GM21515 (cell line): ENCODE measurements around the gene SLC35B4.

Experiments
- ATAC-seq: cut with Tn5 transposase; IDR thresholded peaks from one replicate; pipeline ENCODE4 v1.9.1; 2021; ENCODE audit not compliant: unreplicated experiment

Gene SLC35B4, protein sequence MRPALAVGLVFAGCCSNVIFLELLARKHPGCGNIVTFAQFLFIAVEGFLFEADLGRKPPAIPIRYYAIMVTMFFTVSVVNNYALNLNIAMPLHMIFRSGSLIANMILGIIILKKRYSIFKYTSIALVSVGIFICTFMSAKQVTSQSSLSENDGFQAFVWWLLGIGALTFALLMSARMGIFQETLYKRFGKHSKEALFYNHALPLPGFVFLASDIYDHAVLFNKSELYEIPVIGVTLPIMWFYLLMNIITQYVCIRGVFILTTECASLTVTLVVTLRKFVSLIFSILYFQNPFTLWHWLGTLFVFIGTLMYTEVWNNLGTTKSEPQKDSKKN

DNA sequence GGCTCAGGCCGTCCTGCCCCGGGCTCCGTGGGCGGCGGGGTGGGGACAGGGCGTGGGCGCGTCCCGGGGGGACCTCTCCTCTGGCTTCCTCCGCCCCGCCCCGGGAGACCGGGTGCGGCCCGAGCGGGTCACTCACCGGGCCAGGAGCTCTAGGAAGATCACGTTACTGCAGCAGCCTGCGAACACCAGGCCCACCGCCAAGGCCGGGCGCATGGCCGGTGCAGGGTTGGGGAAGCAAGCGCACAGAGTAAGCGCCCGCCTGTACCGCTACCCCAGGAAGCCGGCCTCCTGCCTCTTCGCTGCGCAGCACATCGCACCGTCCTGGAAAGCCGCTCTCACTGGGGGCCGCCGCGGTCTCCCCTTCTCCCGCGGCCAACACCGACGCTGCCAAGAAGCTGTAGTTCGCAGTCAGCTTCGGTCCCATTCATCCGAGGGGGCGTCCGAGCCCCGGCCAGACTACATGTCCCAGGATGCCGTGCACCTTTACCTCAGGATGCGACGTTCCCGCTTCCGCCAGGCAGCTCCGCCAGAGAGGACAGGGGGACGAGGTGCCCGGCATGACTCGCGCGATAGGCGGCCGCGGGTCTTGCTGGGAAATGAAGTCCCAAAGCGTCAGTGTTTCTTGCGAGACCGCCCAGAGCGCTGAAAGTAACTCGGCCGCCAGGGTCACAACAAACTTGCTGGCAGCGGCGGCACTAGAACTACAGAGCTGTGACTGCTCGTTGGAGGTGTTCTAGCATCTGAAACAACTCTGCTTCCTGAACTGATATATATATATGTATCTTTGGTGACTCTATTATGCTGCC, at the start of gene SLC35B4:
TSS of gene SLC35B4 (minus strand) at position 392 of the 806 bp plus-strand sequence. CDS start at position 213, 179 bp downstream.
- peak; percentile 99 for ATAC-seq

DNA sequence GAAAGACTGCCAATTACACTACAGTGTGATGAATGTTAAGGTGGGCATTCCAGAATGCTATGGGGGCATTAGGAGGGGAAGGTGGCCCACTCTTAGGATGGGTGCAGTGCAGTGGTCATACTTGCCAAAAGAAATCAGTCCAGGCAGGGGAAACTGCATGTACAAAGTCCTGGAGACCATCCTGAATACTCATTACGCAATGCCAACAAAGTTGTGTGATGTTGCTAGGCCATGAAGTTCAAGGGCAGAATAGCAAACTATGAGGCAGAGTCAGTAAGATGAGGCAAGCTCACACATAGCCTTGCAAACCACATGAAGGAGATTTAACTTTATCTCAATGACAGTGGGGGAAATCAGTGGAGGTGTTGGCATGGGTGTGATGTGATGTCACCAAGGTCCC, 49.8 kb upstream of the SLC35B4 start:
- ATAC-seq = no peak

DNA sequence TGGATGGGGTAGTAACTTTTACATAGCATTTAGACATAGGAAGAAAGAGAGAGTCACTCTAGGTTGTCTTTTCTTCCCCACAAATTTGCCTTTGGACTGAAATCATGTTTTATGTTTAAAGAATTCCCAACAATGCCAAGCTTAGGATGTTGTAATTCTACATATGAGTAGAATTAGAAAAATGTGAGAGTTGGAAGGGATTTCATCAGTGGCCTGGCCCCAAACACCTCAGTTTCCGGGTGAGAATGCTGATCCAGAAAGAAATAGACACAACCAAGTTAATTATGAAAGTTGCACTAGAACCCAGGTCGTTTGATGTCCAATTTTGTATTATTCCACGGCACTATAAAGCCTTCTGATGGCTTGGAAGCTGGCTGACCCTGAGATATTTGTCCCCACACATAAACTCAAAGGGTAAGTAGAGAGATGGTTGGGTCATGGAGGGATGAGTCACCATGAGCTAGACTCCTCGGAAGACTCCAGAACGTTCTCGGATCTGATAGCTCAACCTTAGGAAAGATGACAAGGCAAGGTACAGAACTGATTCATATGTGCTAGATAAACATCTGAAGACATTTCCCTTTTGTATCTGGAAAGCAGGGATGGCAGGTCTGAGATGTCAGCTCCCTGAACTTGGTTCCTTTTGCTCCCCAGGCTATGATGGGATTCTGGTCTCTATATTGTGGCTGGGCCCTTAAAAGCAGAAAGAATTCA, 48.8 kb upstream of the SLC35B4 start:
- ATAC-seq = no peak

DNA sequence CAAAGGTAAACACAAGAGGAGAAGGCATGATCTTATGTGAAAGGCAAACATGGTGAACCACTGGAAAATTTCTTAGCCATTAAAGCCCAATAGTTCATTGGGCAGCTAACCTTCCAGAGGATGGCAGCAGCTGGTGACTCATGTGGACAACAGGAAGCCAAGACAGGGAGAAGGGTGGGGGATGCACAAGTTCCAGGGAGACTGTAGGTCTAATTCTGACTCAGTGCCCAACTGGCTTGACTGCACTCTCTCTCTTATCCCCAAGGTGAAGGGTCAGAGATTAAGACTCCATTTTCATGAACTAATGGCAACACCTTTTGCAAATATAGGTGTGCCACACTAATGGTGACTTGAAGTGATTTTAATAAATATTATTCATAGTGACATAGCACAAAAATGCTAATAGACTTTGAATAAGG, 47.9 kb upstream of the SLC35B4 start:
- ATAC-seq = no peak

DNA sequence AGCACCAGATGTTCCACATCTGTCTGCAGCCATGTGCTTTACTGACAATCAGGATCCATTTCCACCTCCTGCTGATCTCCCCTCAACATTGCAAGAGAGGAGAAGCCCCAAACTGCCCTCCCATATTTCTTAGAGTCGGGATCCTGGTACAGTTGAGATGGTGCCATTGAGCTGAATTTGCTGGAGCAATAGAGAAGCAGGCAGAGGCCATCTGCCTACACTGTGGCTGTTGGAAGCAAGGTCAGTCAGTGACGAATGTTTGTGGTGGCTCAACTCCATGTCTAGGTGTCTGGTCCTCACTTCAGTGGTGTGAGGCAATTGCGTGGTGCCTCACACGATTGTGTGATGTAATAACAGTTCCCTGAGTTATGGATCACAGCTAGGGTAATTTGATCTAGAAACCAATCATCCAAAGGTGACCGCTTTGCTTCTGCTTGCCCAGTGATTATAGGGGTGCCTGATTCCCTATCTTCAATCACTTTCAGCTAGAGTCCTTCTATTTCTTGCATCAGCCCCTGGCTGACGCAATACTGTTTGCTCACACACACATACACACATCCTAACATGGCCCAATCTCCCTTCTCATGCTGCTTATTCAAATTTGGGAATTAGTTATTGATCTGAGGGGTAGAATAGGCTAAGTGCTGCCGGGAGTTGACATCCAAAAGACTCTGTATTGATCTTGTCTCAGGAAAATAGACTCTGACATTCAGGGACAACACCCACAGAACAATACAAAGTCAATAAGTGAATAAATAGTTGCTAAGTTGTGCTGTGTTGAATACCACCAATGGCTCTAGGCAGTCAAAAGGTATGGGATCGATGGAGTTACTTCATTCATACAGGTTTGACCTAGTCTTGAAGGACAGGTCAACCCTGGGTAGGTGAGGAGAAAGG, 46.1 kb upstream of the SLC35B4 start:
- ATAC-seq = no peak

DNA sequence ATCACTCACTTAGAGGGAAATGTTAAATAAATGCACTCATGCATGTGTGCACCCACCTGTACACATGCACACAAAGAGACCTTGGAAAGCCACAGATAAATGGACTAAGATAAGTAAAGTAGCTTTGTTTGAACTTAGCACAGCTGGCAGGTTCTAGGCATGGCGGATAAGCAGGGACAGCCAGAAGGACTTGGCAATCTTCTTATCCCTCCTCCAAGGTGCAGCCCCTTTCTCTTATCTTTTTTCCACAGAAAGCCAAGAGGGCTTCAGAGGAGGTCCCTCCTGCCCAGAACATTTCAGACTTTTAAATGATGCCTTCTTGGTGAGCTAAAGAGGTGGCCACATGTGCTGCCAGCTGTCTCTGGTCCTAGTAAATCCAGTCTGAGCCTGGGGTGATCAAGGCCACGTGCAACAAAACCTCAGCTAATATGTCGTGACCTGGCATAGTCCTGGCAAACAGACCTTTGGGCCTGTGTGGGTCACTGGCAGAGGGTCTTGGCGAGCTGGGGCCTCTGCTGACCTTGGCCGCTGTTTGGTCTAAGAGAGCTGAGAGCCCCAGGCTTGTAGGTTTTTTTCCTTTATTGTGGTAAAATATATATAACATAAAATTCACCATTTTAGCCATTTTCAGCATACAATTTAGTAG, 43.2 kb upstream of the SLC35B4 start:
- no peak for ATAC-seq

DNA sequence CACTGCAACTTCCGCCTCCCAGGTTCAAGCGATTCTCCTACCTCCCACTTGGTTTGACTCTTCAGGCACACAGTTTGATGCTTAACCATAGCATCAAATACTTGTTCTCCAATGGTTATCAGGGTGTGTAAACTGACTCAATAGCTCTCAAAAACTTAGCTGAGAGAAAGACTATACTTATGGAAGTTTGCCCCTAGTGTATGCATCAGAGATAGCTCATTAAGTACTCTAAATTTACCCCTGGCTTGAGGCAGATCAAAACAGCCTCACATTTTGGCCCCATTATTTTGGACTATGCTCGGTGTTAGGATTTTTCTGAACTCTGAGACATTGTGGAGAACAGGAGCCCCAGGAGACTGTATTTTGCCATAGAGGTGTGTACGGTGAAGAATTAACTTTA, 40.8 kb upstream of the SLC35B4 start:
- no peak for ATAC-seq

DNA sequence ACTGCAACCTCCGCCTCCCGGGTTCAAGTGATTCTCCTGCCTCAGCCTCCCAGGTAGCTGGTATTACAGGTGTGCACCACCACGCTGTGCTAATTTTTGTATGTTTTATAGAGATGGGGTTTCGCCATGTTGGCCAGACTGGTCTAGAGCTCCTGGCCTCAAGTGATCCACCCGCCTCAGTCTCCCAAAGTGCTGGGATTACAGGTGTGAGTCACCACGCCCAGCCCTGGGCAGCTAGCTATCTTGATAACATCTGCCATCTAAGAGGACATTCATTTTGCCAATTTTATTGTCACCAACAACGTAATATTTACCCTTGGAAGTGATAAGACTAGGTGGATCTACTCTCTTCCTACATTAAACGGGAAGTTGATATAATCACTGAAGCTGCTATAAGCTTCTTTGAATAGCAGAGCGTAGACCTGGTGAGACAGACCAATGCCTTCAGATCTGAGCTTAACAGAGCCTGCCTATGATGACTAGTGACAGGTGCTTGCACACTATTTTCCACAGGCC, 39.7 kb upstream of the SLC35B4 start:
- ATAC-seq = no peak

DNA sequence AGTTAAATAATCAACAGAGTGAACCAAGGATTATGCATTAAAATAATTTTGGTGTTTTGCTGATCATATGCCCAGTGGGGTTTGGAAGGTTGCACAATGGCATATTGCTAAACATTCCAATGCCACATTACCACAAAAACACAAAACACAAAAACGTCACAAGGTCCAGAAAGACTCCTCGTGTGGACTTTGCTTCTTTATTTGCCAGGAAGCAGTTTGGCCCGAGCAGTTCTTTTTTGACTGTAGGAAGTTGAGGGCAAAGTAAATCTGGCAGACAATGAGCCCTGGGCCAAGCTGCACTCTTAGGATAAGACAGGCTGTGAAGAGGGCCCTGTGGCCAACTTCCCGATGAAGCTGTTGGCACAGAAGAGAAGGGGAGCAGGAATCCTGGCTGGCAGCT, 39.2 kb upstream of the SLC35B4 start:
- no peak for ATAC-seq

DNA sequence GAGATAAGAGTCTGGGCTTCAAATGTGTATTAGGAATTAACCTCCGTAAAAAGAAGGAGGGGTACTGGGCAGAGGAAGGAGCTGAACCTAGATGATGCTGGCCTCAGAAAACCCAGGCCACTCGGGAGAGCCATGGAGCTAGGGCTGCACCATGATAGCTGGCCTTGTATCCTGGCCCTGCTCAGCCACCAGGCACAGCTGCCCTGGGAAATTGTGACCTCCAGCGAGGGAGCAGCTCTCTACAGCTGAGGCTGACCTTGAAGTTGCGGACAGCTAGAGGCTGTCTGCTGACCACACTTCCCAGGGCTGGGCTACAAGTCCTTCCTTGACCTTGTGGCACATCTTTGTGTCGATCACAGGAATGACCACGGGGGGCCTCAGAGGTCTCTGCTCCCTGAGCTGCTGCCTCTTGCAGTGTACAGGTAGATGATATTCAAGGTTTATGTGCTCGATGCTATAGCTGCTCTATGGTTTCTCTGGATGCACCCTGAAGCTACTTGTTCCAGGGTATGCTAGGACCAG, 38.3 kb upstream of the SLC35B4 start:
- no peak for ATAC-seq

DNA sequence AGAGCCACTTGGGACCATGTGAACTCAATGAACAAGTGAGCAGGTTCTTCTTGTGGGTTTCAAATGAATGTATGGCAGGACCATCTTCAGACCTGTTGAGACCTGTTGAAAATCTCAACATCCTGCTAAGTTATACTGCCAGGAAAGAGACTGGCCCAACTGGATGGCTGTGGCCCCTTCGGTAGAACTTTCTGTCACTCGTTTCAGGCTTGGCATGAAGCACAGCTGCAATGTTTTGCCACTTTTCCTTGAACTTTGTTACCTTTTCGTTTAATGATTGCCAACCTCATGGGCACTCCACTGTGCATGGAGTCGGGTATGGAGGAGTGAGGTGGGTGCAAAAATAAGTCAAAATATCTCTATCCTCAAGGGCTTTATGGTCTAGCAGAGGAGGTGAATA, 36.7 kb upstream of the SLC35B4 start:
- ATAC-seq = no peak

DNA sequence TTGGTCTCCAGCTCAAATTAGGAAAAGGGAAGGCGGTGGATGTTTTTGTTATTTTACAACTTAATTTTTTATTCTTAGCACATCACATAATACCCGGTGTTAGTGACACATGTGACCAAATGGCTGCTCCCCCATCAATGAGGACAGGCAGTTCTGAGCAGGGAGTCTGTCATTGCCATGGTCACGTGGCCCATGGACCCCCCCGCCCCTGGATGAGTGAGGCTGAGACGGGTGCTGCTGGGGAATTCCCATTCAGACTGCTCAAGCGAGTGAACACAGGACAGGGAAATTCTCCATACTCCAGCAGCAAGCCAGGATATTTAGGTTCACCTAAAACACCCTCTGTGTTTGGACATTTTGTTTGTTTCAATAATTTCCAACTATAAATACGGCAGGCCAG, 34.7 kb upstream of the SLC35B4 start:
- ATAC-seq = no peak

DNA sequence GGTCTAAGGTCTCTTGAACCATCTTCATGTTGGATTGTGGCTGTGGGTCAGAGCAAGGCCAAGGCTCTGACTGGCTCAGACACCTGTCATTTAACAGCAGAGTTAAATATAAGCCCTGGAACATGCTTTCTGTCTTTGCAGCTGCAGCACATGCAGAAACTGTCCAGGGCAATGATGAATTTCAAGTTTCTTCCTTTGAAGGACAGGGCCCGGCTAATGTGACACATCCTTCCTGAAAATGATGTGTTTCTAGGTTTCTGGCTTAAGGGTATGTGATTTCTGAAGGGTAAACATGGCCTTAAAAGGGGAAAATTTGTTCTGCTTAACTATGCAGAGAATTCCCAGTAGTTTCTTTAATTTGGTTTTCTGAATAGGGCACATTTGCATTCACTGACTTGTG, 34.0 kb upstream of the SLC35B4 start:
- ATAC-seq = no peak

DNA sequence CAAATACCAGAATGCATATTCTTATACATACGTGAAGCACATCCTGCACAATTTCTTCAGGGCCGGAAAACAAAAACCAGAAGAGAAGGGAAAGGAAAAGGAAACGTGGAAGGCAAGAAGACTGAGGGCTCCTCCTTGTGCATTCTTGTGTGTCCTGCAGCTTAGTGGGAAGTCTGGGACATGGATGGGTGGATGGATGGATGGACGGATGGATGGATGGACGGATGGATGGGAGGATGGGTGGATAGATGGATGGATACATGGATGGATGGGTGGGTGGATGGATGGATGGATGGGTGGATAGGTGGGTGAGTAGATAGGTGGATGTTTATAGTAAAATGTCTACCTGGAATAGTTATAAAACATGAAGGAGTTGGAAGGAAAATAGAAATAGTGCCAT, 30.8 kb upstream of the SLC35B4 start:
- ATAC-seq = no peak

DNA sequence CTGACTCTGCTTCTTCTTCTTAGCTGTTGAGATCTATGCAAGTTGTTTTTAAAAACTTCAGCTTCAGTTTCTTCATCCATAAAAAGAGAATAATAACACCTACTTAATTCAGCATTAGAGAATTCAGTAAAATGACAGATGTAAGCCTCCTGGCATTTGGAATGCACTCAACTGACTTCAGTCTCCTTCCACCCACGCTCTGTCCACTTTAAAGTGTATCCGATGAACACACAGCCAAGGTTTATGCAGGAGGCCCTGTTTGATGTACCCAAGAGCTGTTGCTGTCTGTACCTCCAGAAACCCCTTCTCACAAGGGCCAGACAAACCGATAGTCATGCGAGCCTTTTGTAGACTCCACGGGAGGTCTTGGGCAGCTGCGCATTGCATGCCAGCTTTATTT, 27.1 kb upstream of the SLC35B4 start:
- ATAC-seq = no peak

DNA sequence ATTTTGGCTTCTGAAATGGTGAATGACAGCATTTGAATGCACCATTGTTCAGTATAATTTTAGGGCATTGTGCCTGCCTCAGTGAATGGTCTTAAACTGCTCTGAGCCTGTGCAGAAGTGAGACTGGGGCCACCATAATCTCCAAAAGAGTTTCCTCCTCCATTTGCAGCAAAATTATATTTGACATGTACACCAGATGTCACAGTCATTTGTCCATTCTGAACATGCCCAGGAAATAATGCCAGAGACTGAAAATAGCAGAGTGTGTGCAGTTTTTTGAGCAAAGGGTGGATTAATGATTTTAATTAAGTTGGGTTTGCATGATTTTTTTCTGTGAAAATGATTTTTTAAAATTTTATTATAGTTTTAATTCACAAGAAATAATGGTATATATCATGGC, 26.4 kb upstream of the SLC35B4 start:
- no peak for ATAC-seq

DNA sequence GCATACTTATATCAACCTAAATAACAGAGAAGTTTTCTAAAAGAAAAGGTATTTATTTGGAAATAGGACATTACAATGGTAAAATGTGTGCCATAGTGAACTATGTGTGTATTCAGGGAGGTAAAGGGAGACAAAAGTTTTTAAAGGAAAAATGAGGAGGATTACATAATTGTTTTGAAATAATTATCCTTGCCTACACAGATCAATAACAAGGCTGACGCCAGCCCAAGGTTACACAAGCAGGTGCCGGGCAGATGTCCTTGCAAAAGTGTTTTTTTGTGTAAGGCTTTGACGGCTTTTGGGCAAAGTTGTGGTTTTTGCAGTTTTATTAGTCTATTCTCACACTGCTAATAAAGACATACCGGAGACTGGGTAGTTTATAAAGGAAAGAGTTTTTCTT, 22.7 kb upstream of the SLC35B4 start:
- ATAC-seq = no peak

DNA sequence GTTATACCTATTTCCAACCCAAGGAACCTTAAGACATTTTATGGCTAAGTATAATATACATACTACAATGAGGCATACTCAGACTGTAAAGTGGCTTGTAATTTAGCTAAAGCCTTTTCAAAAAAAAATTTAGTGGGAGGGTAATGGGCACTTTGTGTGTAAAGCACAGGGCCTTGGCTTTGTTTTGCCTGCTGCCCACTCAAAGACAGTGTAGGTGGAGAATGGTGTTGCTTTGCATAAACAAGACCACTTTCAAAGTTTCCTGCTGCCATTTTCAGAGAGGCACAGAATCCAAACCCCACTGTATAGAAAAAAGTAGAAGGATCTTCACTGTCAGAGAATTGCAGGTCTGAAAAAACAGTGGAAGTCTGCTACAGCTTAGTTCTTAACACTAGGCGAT, 21.2 kb upstream of the SLC35B4 start:
- no peak for ATAC-seq

DNA sequence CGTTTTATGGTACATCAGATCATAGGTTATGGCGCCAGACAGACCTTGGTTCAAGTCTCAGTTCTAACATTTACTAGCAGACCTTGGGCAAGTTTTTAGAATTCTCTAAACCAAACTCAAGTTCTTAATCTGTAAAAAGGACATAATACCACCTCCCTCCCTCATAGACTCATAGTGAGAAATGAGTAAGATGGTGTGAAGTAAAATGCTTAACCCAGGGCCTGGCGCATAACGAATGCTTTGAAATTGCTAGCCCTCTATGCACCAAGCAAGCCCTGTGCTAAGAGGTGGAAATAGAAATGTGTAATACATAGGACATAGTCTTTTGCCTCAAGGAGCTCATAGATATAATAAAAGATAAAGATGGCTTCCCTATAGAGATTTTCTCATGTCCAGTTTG, 17.7 kb upstream of the SLC35B4 start:
- no peak for ATAC-seq

DNA sequence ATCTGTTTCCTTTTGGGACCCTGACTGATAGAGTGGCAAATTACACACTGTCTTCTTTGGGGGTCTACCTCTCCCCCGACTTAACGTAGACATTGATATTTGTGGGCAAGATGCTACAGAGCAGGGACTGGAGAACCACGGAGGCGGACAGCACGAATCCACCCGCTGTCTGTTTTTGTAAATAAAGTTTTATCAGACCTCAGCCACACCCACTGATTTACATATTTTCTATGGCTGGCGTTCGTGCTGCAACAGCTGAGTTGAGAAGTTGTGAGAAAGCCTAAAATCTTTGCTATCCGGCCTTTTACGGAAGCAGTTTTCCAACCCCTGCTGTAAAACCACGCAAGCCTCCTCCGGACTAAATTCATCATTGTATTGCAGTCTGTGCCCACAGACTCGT, 17.2 kb upstream of the SLC35B4 start:
- ATAC-seq = no peak
